Measurements from ENCODE around the gene MAML3.

Gene MAML3

DNA sequence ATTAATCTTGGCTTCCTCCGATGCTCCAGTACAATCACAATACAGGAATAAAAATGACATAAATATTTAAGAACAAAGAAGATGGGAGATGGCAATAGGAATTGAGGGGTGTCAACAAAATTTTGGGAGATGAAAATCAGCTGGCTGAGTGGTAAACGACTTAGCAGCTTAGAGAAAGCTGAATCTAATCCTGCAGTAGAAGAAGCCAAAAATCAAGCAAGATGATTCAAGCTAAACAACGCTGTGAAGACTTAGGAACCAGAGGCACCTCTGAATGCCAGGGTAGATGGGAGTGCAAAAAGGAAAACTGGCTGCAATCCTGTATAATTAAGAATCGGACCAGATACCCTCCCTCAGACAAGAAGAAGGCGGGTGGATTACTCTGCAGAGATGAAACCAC, 273.1 kb downstream of the MAML3 start:
- H3K27ac ChIP-seq (replicated peaks) = no peak overlapping the region
- TF ChIP-seq GABPA (IDR thresholded peaks at IDR 0.05; ENCODE audit: low read depth) (no peak), SPI1 (IDR thresholded peaks at IDR 0.05; ENCODE audit: borderline replicate concordance, low read depth) (no peak)
- TF ChIP-seq, protein P1, sequence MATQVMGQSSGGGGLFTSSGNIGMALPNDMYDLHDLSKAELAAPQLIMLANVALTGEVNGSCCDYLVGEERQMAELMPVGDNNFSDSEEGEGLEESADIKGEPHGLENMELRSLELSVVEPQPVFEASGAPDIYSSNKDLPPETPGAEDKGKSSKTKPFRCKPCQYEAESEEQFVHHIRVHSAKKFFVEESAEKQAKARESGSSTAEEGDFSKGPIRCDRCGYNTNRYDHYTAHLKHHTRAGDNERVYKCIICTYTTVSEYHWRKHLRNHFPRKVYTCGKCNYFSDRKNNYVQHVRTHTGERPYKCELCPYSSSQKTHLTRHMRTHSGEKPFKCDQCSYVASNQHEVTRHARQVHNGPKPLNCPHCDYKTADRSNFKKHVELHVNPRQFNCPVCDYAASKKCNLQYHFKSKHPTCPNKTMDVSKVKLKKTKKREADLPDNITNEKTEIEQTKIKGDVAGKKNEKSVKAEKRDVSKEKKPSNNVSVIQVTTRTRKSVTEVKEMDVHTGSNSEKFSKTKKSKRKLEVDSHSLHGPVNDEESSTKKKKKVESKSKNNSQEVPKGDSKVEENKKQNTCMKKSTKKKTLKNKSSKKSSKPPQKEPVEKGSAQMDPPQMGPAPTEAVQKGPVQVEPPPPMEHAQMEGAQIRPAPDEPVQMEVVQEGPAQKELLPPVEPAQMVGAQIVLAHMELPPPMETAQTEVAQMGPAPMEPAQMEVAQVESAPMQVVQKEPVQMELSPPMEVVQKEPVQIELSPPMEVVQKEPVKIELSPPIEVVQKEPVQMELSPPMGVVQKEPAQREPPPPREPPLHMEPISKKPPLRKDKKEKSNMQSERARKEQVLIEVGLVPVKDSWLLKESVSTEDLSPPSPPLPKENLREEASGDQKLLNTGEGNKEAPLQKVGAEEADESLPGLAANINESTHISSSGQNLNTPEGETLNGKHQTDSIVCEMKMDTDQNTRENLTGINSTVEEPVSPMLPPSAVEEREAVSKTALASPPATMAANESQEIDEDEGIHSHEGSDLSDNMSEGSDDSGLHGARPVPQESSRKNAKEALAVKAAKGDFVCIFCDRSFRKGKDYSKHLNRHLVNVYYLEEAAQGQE (IDR thresholded peaks at IDR 0.05; ENCODE audit: insufficient replicate concordance, low read depth) = no peak
- TF ChIP-seq, protein P2, sequence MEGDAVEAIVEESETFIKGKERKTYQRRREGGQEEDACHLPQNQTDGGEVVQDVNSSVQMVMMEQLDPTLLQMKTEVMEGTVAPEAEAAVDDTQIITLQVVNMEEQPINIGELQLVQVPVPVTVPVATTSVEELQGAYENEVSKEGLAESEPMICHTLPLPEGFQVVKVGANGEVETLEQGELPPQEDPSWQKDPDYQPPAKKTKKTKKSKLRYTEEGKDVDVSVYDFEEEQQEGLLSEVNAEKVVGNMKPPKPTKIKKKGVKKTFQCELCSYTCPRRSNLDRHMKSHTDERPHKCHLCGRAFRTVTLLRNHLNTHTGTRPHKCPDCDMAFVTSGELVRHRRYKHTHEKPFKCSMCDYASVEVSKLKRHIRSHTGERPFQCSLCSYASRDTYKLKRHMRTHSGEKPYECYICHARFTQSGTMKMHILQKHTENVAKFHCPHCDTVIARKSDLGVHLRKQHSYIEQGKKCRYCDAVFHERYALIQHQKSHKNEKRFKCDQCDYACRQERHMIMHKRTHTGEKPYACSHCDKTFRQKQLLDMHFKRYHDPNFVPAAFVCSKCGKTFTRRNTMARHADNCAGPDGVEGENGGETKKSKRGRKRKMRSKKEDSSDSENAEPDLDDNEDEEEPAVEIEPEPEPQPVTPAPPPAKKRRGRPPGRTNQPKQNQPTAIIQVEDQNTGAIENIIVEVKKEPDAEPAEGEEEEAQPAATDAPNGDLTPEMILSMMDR (IDR thresholded peaks at IDR 0.05; ENCODE audit: insufficient read depth, low read length) = no peak
- no peak overlapping the region for H3K4me3 ChIP-seq (replicated peaks; ENCODE audit: insufficient read depth, low read length)
- H3K27me3 ChIP-seq (ENCODE audit: insufficient read depth, poor library complexity, severe bottlenecking) = no peaks in the 10 kb centered on the region
- no peak for DNase-seq (ENCODE audit: low read depth in 1 of 2, low spot score in 1 of 2)

DNA sequence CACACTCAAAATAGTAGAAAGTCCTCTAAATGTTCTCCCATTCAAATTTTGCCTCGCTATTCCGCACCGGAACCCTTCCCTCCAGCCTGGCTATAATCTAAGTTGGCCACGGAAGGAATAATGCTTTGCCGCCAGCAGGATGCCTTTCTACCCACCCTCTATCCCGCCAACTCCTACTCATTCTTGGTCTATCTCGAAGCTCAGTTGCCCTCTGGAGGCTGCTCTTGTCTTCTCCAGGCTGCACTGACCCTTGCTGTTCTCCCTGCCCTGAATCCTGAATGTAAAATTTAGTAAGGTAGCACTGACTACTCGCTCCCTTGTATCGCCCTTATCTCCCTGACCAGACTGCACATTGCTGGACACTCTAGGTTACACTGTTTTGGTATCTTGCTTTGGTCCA, 275.9 kb downstream of the MAML3 start:
- DNase-seq (ENCODE audit: low read depth in 1 of 2, low spot score in 1 of 2) = no peak
- H3K27ac ChIP-seq (replicated peaks) = no peak overlapping the region
- no peak overlapping the region for H3K4me3 ChIP-seq (replicated peaks; ENCODE audit: insufficient read depth, low read length)
- H3K27me3 ChIP-seq (ENCODE audit: insufficient read depth, poor library complexity, severe bottlenecking) = no peaks in the 10 kb centered on the region
- TF ChIP-seq, protein P1 (IDR thresholded peaks at IDR 0.05; ENCODE audit: insufficient replicate concordance, low read depth) = no peak
- TF ChIP-seq, protein P2 (IDR thresholded peaks at IDR 0.05; ENCODE audit: insufficient read depth, low read length) = no peak
- TF ChIP-seq GABPA (IDR thresholded peaks at IDR 0.05; ENCODE audit: low read depth) (no peak), SPI1 (IDR thresholded peaks at IDR 0.05; ENCODE audit: borderline replicate concordance, low read depth) (no peak), POLR2AphosphoS5 (IDR thresholded peaks at IDR 0.05; ENCODE audit: low read depth) (no peak)

DNA sequence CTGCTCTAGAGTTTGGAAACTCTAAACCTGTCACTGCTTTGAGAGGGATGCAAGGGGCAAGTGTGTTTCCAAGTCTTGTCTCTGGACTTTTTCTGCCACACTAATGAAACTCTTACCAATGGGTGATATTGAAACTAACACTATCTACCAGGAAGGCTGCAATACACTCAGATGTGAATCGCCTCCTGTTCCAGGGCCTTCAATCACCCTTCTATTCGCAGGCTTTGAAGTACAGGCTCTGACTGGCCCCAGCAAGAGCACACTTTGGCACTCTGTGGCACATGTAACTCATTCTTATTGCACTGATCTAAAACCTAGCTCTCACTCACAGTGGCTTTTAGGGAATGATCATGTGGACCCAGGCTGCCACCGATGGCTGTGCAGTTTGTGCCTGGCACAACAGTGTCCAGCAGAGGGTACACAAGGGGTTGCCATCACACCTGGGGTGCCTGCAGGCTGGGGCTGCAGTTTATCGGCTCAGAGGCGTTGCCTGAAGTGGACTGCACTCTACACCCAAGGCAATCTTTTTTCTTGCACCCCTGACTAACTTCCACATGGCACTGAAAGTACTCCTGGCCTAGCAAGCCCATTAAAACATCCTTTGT, 277.5 kb downstream of the MAML3 start:
- Histone ChIP-seq H3K27me3 (ENCODE audit: insufficient read depth, poor library complexity, severe bottlenecking) (no peaks in the 10 kb centered on the region), H3K4me3 (replicated peaks; ENCODE audit: insufficient read depth, low read length) (no peak overlapping the region), H3K27ac (replicated peaks) (no peak overlapping the region)
- TF ChIP-seq GABPA (IDR thresholded peaks at IDR 0.05; ENCODE audit: low read depth) (no peak), SPI1 (IDR thresholded peaks at IDR 0.05; ENCODE audit: borderline replicate concordance, low read depth) (no peak), POLR2AphosphoS5 (IDR thresholded peaks at IDR 0.05; ENCODE audit: low read depth) (no peak)
- TF ChIP-seq, protein P1 (IDR thresholded peaks at IDR 0.05; ENCODE audit: insufficient replicate concordance, low read depth) = no peak
- no peak for DNase-seq (ENCODE audit: low read depth in 1 of 2, low spot score in 1 of 2)

Data from HL-60 (cell line).